Mesenchymal stem cell (in vitro differentiated cells and primary cell): ENCODE measurements around the gene MAN1A1. TPM values are rescaled to one million over a fixed set of nuclear protein-coding genes. Genes with fewer than 3 reads are reported as not detected.

Experiments used
- small RNA-seq: library from polyadenylated mRNA; stranded (forward); fragments of <200 nt; extraction: miRNeasy Mini kit (QIAGEN cat#:217004); gene quantifications from one replicate; pipeline ENCODE3, GENCODE V24; 2013; ENCODE audit warnings: low read depth

Gene MAN1A1

Small RNAs within 50 kb of the gene (small RNA-seq; reads per million reads assigned to genes)
- not detected for gene AL022722.2
- not detected for gene RNU6-194P
